ENCODE measurements around the gene KIFAP3.

KIFAP3 gene

DNA sequence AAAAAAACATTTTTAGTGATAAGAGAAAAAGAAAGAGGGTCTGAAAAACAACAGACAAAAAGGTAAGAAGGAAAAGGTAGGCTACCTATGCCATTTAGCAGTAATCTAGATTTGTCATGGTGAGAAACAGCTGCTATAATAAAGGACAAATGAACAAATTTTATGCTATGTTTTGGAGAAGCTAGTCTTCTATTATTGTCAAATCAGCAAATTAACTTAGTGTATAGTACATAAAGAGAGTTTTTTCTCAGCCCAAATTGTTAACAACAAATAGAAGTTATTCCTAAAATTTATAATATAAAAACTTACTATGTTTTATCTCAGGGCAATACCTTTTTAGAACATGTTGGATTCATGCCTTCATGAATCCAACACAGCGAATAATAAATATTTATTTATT lies 88.7 kb downstream of the KIFAP3 start:
- DNase-seq (ENCODE audit: low read depth), result no peak

DNA sequence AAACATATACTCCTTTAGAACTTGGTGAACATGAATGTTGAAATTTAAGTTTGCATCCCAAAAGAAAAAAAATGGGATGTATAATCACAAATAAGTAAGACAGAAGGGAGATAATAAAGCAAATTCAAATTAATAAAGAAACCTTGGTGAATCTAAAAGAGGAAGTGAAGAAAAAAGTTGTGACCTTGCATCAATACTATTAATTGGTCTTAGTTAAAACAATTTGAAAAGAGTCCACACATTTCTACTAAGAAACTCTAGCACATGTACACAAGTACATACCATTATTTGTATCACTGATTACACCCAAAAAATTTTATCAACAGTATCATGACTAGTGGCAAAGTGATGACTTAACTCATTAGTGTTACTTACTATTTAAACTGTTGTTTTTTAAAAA lies 100.4 kb downstream of the KIFAP3 start:
- no peak for DNase-seq (ENCODE audit: low read depth)

GRCh38 chr1:169970114-169970513 lies 104.4 kb downstream of the KIFAP3 start:
- DNase-seq (ENCODE audit: low read depth), result no peak

DNA sequence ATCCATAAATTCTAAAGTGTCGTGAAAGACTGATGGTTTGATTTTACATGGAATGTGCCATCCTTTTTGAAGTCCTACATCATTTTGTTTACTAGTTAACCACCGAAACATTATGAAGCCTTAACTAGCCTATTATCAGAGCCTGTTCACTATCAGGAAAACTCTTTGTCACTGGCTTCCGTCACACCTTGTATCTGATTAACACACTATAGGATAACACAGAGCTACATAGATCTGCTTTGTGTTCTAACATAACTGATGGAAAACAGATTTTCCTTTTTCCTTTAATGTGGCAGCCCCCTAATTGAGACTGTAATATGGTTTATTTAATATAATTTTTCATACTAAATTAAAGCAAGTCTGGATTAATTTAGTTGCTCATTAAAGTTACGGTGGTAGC lies 106.3 kb downstream of the KIFAP3 start:
- DNase-seq (ENCODE audit: low read depth), result no peak

GRCh38 chr1:169964206-169964605 lies 110.3 kb downstream of the KIFAP3 start:
- no peak for DNase-seq (ENCODE audit: low read depth)

DNA sequence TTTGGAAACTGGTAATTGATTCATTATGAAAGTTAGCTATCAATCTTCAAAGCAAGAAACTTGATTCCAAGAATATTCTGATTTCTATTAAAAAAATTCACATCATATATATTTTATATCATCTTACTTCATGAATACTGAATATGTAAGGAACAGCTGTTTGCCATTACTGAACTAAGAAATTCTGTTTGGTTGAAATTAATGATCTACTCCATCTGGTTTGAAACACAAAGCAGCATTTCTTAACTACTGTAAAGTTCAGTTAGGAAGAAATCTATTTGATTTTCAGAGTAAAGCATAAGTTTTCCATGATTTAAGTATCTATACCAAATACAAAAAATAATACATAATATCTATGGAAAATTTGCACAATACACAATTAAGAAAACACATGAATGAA lies 114.8 kb downstream of the KIFAP3 start:
- DNase-seq (ENCODE audit: low read depth), result no peak

- no peak for DNase-seq (ENCODE audit: low read depth)
Measured at GRCh38 chr1:169958987-169959386, 115.5 kb downstream of the KIFAP3 start.

GRCh38 chr1:169957884-169958283 lies 116.6 kb downstream of the KIFAP3 start:
- DNase-seq (ENCODE audit: low read depth), result no peak

DNA sequence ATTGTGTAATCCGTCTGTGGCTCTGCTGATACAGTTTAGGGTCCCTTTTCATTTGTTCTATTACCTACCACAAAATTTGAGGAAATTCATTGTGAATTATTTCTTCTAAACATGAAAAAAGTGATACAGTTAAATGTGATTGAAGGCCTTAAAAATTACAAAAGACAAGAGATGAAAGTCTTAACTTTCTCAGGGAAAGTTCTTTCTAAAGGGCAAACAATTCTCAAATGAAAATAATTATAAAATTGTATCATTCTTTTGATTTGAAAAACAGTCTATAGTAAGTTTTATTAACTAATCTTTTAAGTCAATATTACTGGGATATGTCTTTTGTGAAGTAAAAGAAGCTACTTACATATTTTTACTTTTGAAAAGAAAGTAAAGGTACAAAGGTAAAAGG lies 123.4 kb downstream of the KIFAP3 start:
- no peak for DNase-seq (ENCODE audit: low read depth)

GRCh38 chr1:169949139-169949538 lies 125.4 kb downstream of the KIFAP3 start:
- DNase-seq (ENCODE audit: low read depth), result no peak

- no peak for DNase-seq (ENCODE audit: low read depth)
Measured at GRCh38 chr1:169946206-169946605, 128.3 kb downstream of the KIFAP3 start.

DNA sequence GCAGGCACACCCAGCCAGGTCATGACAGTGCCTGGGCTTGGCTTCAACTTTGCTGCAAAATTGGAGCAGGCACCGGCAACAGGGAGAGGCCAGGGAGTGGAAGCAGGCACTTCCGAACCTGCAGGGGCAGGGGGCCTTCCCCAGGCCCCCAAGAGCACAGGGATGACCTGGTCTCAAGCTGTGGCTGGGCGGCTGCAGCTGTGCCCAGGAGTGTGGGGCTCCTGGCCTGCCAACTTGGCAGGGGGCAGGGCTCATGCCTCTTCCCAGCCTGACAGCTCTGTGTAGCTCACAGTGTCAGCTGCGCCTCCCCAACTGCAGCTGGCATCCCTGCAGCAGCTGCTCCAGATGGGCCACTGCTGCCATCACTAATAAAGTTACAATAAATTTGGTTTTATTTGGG lies 129.3 kb downstream of the KIFAP3 start:
- DNase-seq (ENCODE audit: low read depth), result no peak

DNA sequence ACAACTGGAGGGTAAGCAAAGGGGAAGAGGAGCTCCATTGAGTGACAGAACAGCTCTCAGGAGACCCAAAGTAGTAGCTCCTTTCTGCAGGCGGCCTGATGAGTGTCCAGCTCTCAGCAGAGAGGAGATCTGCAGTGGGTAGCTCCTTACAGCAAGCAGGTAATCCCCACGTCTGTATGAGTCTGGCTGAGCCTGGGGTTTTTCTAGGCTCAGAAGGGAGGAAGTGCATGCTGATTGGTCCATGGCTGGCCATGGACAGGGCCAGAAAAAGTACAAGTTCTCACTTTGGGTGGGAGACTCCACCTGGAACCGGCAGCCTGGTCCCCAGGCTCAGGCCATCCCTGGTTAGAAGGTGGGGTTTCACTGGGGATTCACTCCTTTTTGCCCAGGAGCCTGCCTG lies 129.9 kb downstream of the KIFAP3 start:
- no peak for DNase-seq (ENCODE audit: low read depth)

GRCh38 chr1:169943963-169944526 lies 130.4 kb downstream of the KIFAP3 start:
- DNase-seq (ENCODE audit: low read depth), result no peak

DNA sequence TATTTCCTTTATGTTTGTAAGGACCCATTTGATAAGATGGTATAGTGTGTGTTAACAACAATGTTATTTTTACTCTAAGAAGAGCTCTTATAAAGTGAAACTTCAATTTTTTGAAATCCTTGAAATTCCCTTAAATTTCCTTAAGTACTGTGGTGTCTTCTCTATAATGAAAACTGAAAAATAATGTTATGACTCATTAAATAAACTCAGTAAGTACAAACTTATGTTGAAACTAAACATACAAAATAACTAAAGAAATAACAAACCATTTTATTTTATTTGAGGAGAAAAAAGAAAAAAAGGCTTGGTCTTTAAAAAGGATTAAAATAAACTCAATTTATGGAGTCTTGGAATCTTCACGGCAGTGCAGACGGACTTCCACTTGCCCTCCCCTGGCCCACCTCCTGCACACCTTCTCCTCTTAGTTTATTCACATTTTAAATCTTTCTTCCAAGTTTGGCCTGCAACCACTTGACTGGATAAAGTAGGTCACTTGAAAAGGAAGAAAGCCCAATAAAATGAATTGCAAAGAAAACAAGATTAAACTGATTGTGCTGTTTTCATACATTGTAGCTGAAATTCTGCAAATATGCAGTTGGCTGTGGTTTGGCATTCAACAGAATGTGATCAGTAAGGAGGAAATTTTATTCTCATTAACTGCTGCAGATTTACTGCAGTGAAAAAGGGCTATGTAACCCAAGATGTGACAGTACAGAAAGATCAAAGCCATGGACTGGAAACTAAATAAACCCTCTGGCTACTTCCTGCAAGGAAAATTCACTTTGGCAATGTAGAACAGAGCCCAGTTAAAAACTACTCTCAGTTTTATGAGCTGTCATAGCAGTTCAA lies 132.3 kb downstream of the KIFAP3 start:
- no peak for DNase-seq (ENCODE audit: low read depth)

GRCh38 chr1:169933984-169934725 lies 140.3 kb downstream of the KIFAP3 start:
- DNase-seq (ENCODE audit: low read depth), result no peak

- DNase-seq (ENCODE audit: low read depth), result no peak
Measured at GRCh38 chr1:169931795-169932231, 142.7 kb downstream of the KIFAP3 start.

- DNase-seq (ENCODE audit: low read depth), result no peak
Measured at GRCh38 chr1:169929210-169929526, 145.3 kb downstream of the KIFAP3 start.

DNA sequence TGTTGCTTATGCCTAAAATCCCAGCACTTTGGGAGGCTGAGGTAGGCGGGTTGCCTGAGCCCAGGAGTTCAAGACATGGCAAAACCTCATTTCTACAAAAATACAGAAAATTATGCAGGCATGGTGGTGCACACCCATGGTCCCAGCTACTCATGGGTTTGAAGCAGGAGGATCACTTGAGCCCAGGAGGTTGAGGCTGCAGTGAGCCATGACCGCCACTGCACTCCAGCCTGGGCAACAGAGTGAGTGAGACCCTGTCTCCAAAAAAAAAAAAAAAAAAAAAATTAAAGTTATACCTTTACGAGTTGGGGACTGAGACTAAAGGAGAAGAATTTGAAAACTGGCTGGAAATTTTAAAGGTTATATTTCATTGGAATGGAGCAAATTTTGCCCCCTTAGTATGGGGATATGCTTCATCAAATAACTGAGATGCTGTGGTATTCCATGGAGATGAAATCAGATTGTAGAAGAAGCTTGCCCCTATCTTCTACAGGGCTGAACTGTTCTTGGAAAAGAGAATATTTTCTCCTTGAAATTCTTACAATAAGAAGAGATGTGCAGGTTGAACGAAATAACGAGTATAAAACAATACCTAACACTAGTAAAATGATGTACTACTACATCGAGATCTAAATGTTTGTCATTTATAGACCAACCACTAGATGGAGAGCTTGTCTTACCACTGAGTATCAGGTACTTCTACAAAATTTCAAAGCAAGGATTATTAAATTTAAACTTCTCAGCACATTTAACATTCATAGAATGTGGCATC lies 145.9 kb downstream of the KIFAP3 start:
- no peak for DNase-seq (ENCODE audit: low read depth)

DNA sequence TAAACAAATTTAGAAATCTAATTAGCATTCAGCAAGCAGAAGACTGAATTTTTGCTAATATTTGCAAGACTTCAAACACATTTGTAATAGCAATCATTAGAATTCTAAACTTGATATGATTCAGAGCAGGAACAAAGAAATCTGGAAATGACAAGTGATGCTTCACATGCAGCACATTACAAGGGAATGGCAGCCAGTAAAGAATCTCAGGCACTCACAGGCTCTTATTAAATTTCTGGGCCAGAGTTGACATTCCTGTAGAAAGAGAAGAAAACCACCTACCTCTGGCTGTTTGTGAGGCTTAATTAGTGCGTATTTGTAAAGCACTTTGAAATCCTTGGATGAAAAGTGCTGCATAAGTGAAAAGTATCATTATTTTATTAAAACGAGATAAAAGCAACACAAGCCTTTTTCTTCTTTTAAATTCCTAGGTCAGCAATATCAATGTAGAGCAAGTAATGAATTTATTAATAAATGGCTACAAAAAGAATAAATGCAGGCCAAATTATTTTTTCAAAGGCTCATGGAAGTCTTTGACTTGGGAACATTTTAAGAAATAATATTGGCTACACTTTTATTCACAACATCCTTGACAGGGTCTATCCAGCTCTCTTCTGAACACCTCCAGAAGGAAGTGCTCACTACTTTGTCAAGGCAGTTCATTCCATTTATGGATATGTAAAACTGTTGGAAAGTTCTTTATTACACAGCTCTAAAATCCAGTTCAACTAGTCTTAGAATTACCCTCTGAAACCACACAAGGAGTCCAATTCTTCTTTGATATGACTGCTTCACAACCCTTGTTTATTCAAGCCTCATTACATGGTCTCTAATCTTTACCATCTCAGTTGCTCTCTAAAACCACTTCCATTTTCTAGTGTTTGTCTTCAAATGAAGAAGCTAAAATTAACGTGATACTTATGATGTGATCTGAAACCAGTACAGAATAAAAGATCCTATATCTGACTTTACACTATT lies 148.7 kb downstream of the KIFAP3 start:
- DNase-seq (ENCODE audit: low read depth), result no peak

DNA sequence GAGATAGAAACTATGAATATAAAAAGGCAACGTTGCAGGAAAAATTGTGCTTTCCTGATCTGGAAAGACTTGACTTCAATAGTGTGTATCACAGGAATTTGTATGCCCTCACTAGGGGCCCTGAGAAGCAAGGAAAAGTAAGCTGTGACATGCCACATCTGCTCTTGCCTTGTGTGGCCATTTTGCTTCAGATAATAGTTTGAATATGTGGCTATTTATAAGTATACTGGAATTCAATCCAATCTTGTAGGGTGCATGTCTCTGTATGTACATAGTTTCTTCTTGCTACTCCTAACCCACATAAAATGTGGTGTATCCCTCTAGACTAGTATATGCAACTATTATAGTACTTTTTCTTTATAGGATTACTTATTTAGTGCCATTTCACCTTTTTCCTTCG lies 149.7 kb downstream of the KIFAP3 start:
- DNase-seq (ENCODE audit: low read depth), result no peak
